HS-5 (cell line): ENCODE data around the gene LRP8.
A peak's percentile ranks its signal among the peaks of the same experiment; 100 is the strongest.

ENCODE experiments used
- DNase-seq: peaks from one replicate; pipeline ENCODE4 v3.0.0-alpha.2; 2012; ENCODE audit warnings: low read depth

Gene LRP8

DNA sequence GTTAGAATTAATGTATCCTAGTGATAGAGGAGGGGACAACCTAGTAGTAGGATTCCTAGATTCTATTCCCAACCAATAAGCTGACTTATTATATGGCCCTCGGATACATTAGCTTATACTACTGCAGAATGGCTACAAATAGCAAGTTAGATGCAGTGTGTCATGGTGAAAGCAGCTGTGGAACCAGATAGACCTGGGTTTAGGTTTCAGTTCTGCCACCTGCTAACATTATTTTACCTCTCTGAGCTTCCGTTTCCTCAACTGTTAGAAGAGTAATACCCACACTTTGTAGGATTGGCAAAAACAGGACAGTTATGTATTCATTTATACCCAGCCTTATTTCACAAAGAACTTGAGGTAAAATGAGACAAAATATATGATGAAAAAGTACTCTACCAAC lies 67.9 kb downstream of the LRP8 start:
- no peak for DNase-seq

- no peak for DNase-seq
Measured at GRCh38 chr1:53258216-53258615, 69.7 kb downstream of the LRP8 start.

GRCh38 chr1:53257454-53258081 lies 70.3 kb downstream of the LRP8 start:
- no peak for DNase-seq

- DNase-seq, result no peak
Measured at GRCh38 chr1:53256511-53257453, 71.1 kb downstream of the LRP8 start.

DNA sequence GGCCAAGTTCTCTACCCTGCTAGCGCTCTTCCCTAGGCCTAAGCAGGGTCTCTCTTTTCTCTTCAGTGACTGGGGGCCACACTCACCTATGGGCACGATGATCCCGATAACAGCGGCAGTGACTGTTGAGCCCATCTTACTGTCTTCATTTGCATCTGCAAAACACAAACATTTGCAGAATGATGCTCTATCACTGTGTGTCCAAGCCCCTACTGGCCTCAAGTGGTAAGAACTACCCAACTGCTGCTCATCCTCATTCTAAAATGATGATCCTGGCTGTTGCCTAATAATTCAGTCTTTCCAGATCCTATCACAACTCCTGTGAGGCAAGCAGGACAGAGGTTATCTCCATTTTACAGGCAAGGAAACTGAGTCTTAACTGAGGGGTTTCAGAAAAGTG lies 72.8 kb downstream of the LRP8 start:
- DNase-seq, result no peak

GRCh38 chr1:53254011-53254640 lies 73.7 kb downstream of the LRP8 start:
- DNase-seq, result no peak

GRCh38 chr1:53250325-53250724 lies 77.5 kb downstream of the LRP8 start:
- no peak for DNase-seq

DNA sequence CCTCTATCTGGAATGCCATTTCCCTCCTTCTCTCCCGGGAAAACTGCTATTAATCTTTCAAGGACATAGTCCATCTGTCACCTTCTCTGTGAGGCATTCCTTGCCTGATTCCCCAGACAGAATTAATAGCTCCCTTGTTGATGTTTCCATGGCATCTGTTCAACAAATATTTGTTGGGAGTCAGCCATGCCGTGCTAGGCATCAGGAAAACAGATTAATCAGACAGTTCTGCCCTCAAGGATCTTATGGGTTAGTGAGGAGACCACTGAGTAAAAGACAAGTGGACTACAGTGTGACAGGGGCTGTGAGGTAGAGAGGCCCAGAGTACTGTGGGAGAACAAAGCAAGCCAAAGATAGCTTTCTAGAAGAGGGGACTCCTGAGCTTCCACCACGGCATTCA lies 78.2 kb downstream of the LRP8 start:
- no peak for DNase-seq

DNA sequence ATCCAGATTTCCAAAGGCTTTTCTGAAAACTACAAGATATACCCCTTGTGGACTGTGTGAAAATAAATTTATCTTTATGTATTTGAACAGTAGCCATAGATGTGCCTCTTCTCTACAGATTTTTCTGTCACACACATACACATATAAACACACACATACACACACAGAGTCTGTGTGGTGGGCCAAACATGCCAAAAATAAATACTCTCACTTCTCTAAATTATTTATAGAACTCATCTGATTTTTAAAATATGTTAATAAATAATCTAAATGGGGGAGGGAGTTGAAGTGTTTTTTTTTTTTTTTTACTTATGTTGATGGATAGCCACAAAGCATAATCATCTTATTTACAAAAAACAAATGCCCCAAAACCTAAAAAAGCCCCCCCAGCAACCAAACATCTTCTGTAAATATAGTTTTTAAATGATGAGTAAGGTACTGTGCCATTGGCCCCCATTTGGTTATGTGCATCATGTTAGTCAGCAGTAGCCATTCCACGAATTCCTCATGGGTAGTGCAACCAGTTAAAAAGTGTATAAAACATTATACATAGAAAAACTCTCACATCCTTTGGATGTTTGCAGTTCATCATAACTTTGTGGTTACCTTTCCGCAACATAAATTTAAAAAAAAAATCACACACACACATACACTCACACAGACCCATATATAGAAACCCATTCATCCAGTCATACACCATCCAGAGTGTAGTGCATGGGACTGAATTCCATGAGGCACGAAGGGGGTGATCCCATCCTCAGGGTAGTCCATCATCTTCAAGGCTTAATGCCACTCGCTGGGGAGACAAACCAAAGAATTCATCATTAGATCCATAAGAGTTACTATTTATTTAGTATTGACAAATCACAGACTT lies 81.4 kb downstream of the LRP8 start:
- DNase-seq, result peak; percentile 75

GRCh38 chr1:53244141-53244540 lies 83.7 kb downstream of the LRP8 start:
- no peak for DNase-seq

GRCh38 chr1:53242381-53242780 lies 85.5 kb downstream of the LRP8 start:
- no peak for DNase-seq

DNA sequence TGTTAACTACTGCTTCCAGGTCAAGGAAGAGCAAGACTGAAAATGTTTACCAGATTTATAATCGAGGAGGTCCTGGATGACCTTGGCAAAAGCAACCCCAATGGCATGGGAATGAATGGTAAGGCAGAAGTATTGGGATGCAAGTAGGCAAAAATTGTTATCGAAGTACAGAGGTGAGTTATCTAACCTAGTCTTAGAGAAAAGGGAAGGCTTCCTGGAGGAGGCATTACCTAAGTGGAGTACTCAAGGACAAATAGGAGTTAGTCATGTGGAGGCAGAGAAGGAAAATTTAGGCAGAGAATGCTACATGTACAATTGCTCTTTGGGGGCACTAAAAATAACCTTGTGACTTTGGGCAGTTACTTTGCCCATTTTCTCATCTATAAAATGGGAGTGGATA lies 86.0 kb downstream of the LRP8 start:
- DNase-seq, result no peak

GRCh38 chr1:53238197-53239155 lies 89.4 kb downstream of the LRP8 start, which contains the start of gene MAGOH:
TSS of gene MAGOH (minus strand) at chr1:53238518. CDS start at chr1:53238448, 70 bp downstream.
- peak; percentile 78 for DNase-seq

GRCh38 chr1:53237638-53238037 lies 90.2 kb downstream of the LRP8 start:
- no peak for DNase-seq

- no peak for DNase-seq
Measured at GRCh38 chr1:53220962-53221286, 106.9 kb downstream of the LRP8 start.

- peak; percentile 69 for DNase-seq
Measured at GRCh38 chr1:53220171-53220961, 107.5 kb downstream of the LRP8 start, which contains the start of gene CZIB. TSS of gene CZIB (minus strand) at chr1:53220634. CDS start at chr1:53220575, 59 bp downstream.

DNA sequence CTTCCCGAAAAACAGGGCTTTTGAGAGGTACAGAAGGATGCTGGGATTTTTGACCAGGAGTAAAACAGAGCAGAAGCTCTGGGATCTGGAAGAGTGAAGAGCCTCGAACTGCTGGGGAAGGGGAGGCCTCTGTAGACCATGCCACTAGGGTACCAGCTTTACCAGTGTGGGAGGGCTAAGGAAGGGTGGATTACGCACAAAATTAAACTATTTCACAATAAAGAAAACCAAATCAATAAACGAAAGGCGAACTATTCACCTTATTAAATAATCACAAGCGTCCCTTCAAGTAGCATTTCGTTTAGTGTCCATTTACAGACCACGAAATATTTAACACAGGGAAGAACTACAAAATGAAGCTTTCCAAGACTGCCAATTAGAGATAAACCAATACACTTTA lies 108.2 kb downstream of the LRP8 start:
- DNase-seq, result no peak

GRCh38 chr1:53218201-53218600 lies 109.7 kb downstream of the LRP8 start:
- DNase-seq, result no peak

- DNase-seq, result no peak
Measured at GRCh38 chr1:53214376-53214940, 113.4 kb downstream of the LRP8 start.

DNA sequence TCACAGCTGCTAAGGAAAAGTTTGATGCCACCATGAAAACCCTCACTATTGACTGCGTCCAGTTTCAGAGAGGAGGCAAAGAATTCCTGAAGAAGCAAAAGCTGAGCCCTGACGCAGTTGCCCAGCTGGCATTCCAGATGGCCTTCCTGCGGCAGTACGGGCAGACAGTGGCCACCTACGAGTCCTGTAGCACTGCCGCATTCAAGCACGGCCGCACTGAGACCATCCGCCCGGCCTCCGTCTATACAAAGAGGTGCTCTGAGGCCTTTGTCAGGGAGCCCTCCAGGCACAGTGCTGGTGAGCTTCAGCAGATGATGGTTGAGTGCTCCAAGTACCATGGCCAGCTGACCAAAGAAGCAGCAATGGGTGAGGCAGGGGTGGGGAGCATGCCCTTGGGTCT lies 116.9 kb downstream of the LRP8 start:
- DNase-seq, result no peak
